NCI-H2081 (cell line): Measurements from ENCODE around the gene SENP8.

ENCODE experiments used
- DNase-seq, 2 experiments: peaks; one replicate each; lab custom pipeline; 2025; lab: John Stamatoyannopoulos, UW

Gene SENP8

DNA sequence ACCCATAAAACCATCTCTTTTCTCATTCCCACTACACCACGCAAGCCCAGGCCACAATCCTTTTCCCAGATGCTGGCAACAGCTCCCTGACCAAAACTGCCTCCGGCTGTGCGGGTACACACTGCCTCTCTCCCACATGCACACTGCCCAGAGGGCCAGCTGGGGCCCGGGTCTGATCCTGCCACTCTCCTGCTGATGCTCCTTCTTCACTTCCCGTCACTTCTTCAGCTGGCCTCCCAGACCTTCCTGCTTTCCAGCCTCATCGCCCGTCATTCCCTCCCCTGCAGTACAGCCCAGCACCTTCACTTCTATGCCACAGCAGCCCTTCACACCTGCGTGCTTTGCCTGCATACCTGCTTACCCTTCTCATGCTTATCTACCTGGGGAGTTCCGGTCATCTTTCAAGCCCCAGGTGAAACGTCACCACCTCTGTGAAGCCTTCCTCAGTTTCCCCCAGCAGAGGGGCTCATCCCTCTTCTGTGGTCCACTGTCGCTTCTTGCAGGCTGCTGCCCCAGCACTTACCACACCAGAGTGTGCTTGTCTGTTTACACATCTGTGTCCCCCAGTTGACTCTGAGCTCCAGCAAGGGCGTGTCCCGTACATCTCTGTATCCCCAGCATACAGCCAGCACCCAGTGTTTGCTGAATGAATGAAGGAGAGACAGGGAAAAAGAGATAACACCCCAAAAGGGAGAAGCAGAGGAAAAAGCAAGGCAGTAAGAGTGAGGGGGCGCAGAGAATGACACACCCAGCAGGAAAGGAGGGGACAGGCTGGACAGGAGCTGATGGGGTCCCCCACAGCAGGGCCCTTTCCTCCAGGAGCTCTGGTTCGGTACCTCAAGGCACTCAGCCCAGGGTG is 57.2 kb downstream of the SENP8 start:
- no peak for DNase-seq

- no peak for DNase-seq
Observed at GRCh38 chr15:72176159-72176558, 58.0 kb downstream of the SENP8 start.

GRCh38 chr15:72176743-72177142 is 58.5 kb downstream of the SENP8 start:
- no peak for DNase-seq

DNA sequence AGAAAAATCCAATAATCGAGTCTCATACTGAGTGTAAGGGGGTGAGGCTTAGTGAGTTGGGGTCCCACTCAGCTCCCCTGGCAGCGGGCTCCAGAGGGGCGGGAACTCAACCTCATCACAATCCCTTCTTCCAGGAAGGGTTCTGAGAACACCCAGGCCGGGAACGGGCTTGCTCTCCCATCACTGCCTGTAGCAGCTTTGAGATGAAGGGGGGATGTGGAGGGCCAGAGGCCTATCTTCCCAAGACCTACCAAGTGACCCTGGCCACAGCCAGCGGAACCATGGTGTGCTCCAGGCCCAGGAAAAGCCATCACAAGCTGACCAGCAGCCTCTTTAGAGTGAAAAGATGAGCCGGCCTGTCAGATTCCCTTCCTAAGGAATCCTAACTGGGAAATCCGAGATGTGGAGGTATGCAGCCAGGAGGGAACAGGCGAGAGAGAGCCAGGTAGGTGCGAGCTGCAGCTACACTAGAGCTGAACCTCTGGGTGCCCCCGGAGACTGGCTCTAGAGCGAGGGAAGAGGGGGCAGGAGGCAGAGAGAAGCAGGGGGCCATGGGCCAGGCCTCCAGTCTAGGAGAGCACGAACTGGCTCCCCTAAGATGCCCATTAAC is 60.9 kb downstream of the SENP8 start:
- no peak for DNase-seq

DNA sequence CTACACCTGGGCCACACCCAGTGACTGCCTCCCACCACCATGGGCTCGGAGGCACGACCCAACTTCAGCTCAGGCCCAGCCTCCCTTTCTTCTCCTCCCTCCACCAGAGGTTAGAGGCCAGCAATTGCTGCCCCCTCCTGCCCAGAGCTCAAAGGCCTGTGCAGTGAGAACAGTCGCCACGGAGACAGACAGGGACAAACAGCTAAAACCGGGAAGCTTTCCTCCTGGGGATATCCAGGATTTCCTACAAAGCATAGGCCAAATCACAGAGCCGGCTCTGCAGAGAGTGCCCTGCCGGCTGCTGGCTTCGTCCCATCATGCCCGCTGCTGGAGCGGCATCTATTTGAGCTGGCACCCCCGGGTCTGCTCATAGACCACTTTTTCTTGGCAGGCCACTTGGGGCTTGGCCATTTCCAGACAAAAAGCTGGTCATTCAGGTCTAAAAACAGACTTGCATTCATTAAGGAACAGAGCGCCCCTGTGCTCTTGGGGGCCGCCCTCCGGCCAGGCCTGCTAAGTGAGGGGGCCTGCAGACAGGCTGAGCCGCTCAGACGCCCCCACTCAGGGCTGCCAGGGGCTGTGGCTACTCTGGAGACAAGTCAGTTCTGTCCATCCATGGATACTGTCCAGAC is 61.9 kb downstream of the SENP8 start:
- DNase-seq: no peak

GRCh38 chr15:72180761-72181324 is 62.6 kb downstream of the SENP8 start:
- DNase-seq: no peak

DNA sequence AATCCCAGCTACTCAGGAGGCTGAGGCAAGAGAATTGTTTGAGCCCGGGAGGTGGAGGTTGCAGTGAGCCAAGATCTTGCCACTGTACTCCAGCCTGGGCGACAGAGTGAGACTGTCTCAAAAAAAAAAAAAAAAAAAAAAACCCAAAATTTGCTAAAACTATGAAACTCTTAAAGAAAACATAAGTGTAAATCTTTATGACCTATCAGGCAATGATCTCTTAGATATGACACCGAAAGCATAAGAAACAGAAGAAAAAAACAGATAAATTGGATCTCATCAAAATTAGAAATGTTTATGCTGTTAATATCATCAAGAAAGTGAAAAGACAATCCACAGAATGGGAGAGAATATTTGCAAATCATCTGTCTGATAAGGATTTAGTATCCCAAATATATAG is 64.0 kb downstream of the SENP8 start:
- no peak for DNase-seq

- no peak for DNase-seq
Observed at GRCh38 chr15:72182673-72183072, 64.5 kb downstream of the SENP8 start.

DNA sequence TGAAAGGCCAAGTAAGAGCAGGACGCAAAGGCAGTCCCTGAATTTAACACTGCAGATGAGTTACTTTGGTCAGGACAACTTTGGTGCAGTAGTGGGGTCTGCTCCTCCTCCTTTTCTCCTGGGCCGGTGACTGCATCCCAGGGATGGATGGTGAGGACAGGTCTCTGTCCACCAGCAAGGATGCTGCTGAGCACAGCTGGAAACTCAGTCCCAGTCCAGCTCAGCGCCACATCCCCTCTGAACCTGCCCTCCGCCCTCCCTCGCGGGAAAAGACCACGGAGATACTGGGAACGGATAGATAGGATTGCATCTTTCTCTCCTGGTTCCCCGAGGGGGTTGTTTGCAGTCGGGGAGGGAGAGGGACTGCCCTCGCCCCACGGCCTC is 65.6 kb downstream of the SENP8 start:
- DNase-seq: no peak

DNA sequence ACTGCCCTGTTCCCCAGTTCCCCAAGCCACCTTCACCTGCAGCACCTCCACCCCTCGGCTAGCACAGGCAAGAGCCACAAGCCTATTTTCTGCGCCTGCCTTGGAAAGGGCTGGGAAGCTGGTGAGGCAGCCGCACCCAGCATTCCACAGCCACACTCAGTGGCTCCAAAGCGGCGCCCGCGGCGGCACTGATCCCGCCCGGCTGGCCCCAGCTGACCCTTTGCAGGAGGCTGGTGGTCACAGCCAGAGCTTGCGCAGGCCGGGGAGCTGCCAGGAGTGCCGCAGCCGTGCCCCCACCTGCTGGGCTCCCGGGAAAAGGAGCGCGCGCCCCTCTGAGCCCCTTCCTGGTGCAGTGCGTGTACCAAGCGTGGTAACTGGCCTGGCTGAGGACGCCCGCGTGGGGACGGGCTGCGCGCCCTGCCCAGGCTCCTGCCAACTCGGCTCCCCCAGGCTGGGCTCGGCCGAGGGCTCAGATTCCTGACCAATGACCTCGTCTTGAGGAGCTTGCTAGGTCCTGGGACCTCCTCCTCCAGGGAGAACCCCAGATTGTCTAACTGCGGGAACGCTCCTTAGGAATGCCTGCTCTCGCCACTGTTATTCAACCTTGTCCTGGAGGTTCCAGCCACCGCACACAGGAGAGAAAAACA is 66.1 kb downstream of the SENP8 start:
- no peak for DNase-seq

DNA sequence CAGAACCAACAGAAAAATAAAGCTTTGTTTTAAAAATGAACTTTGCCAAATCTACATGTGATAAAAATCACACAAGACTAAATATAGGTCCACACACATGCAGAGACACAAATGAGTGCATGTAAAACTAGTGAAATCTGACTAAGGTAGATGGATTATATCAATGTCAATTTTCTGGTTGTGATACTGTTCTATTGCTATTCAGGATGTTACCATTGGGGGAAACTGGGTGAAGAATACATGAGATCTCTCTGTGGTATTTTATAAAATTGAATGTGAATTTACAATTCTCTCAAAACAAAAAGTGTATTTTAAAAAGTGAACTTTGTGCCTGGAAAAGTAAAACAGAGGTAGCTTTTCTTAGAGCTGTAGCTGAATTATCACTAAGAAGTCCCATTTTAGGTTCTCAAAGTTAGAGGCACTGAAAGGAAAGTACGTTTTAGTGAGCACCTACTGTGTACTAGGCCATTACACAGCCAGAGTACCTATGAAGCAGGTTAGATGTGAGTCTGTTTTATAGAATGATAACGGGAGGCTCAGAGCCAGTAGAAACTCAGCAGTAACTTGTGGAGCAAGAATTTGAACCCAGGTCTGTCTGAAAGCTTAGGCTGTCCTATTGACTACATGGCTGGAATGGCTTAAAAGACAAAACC is 71.2 kb downstream of the SENP8 start:
- DNase-seq: no peak

DNA sequence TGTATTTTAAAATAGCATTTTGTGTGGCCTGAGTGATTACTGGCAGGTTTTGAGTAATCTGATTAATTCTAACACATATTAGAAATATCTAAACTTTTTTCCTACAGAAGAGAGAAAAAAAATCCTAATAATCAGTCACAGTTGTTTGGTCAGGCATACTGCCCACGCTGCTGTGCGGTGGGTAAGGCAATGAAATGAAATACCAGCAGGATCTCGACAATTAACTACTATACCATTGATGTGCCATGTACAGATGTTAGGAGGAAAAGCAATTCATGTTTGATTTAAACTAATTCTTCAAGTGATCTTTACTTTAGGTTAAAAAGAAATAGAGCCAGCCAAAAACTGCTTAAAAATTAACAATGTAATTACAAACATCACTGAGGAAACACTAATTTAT is 74.2 kb downstream of the SENP8 start:
- DNase-seq: peak in 1 of 2 experiments; percentile 48
